Measurements from ENCODE around the gene ABLIM2. TPM values are rescaled to one million over a fixed set of nuclear protein-coding genes. Genes with fewer than 3 reads are reported as not detected.

Gene ABLIM2
- total RNA-seq, 1 experiment from 2014 or later, result under 0.01 TPM

- no peak for DNase-seq (ENCODE audit: low read depth)
These were observed 152.8 kb downstream of the ABLIM2 start for GRCh38 chr4:8005814-8006215.

GRCh38 chr4:8005033-8005808 lies 153.4 kb downstream of the ABLIM2 start:
- DNase-seq (ENCODE audit: low read depth), result no peak

GRCh38 chr4:8004066-8004465 lies 154.5 kb downstream of the ABLIM2 start:
- no peak for DNase-seq (ENCODE audit: low read depth)

- no peak for DNase-seq (ENCODE audit: low read depth)
These were observed 155.9 kb downstream of the ABLIM2 start for GRCh38 chr4:8002525-8003309.

GRCh38 chr4:8001564-8002355 lies 156.9 kb downstream of the ABLIM2 start:
- no peak for DNase-seq (ENCODE audit: low read depth)

- DNase-seq (ENCODE audit: low read depth), result no peak
These were observed 157.7 kb downstream of the ABLIM2 start for GRCh38 chr4:8000721-8001491.

GRCh38 chr4:8000247-8000646 lies 158.4 kb downstream of the ABLIM2 start:
- no peak for DNase-seq (ENCODE audit: low read depth)

GRCh38 chr4:7999695-8000094 lies 158.9 kb downstream of the ABLIM2 start:
- no peak for DNase-seq (ENCODE audit: low read depth)

GRCh38 chr4:7999279-7999678 lies 159.3 kb downstream of the ABLIM2 start:
- DNase-seq (ENCODE audit: low read depth), result no peak

GRCh38 chr4:7998447-7998846 lies 160.2 kb downstream of the ABLIM2 start:
- no peak for DNase-seq (ENCODE audit: low read depth)

- DNase-seq (ENCODE audit: low read depth), result no peak
These were observed 162.7 kb downstream of the ABLIM2 start for GRCh38 chr4:7995866-7996265.

GRCh38 chr4:7995135-7995534 lies 163.5 kb downstream of the ABLIM2 start:
- no peak for DNase-seq (ENCODE audit: low read depth)

- DNase-seq (ENCODE audit: low read depth), result no peak
These were observed 164.9 kb downstream of the ABLIM2 start for GRCh38 chr4:7993671-7994070.

- DNase-seq (ENCODE audit: low read depth), result no peak
These were observed 165.8 kb downstream of the ABLIM2 start for GRCh38 chr4:7992846-7993245.

- no peak for DNase-seq (ENCODE audit: low read depth)
These were observed 167.7 kb downstream of the ABLIM2 start for GRCh38 chr4:7990807-7991459.

- DNase-seq (ENCODE audit: low read depth), result peak; percentile 13
These were observed 169.0 kb downstream of the ABLIM2 start for GRCh38 chr4:7989654-7990053.

GRCh38 chr4:7988437-7988836 lies 170.2 kb downstream of the ABLIM2 start:
- DNase-seq (ENCODE audit: low read depth), result no peak

- DNase-seq (ENCODE audit: low read depth), result peak; percentile 63
These were observed 171.2 kb downstream of the ABLIM2 start for GRCh38 chr4:7987148-7987989.

GRCh38 chr4:7985891-7986441 lies 172.6 kb downstream of the ABLIM2 start:
- peak; percentile 67 for DNase-seq (ENCODE audit: low read depth)

- no peak for DNase-seq (ENCODE audit: low read depth)
These were observed 173.5 kb downstream of the ABLIM2 start for GRCh38 chr4:7985072-7985471.
